Mesothelial cell of epicardium (in vitro differentiated cells): Measurements from ENCODE around the gene RAB6A. TPM values are rescaled to one million over a fixed set of nuclear protein-coding genes. Genes with fewer than 3 reads are reported as not detected.

Source experiments
- DNase-seq, 2 experiments: peaks; one replicate each; pipeline ENCODE4 v3.0.0; 2021; ENCODE audit warnings: low spot score in 2 of 2; ENCODE audit not compliant: unreplicated experiment in 2 of 2
- H3K27ac Mint-ChIP-seq: 2 replicates; pipeline ENCODE4 v1.8.0; 2021; ENCODE audit warnings: mixed read lengths
- H3K27me3 Mint-ChIP-seq: 2 replicates; pipeline ENCODE4 v1.8.0; 2021; ENCODE audit warnings: low read depth, mixed read lengths
- H3K36me3 Mint-ChIP-seq: 2 replicates; pipeline ENCODE4 v1.8.0; 2021; ENCODE audit warnings: mixed read lengths
- H3K4me1 Mint-ChIP-seq: 2 replicates; pipeline ENCODE4 v1.8.0; 2021; ENCODE audit warnings: mixed read lengths
- H3K4me3 Mint-ChIP-seq: 2 replicates; pipeline ENCODE4 v1.8.0; 2021; ENCODE audit warnings: mild to moderate bottlenecking, moderate library complexity, mixed read lengths
- H3K9me3 Mint-ChIP-seq: 2 replicates; pipeline ENCODE4 v1.8.0; 2021; ENCODE audit warnings: mixed read lengths
- total RNA-seq: library from RNA; stranded (reverse); gene quantifications from 3 replicates; pipeline ENCODE4 v1.2.1, GENCODE V29; 2021
- TF ChIP-seq, protein P1 (sequence below): fragments of 200-600 bp; sonication (generic); IDR thresholded peaks from one replicate; pipeline ENCODE4 v1.5.0; 2021; ENCODE audit warnings: antibody characterized with exemption; ENCODE audit not compliant: unreplicated experiment

Gene RAB6A
- 66.3 to 74.8 TPM (median 68.4 TPM) in 3 replicates for total RNA-seq

DNA sequence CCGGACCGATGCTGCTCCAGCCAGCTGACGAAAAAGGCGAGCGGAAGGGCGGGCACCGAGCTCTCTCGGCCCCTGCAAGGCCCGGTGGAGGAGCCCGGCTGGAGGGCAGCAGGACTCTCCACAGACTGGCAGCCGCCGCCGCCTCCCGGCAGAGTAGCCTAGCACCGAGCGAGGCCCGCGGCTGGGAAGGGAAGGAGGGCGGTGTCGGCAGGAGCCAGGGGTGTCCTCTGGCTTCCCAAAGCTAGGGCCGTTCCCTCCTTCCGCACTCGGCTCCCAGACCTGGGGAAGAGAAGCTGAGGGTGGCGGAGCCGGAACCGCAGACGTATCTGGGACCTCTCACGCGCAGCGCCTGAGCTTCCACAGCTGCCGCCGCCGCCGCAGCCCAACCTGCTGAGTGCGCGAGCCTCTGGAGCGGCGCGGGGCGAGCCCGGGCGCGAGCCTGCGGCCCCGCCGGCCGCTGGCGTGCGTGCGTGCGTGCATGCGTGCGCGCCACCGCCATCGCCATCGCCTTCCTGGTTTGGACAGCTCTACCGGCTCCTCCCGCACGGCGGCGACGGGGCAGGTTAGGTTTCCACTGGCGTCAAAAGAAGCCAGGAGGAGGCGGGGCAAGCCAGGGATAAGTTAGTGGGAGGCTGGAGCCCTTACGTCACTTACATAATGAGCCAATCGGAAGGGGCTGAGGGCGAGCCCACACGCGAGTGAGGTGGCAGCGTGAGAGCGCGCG is at the start of gene RAB6A:
Gene RAB6A, minus strand, starts transcription at position 396 of the 724 bp plus-strand sequence. CDS start 439 bp downstream, outside the sequence.
- H3K36me3 Mint-ChIP-seq, result no peaks in the 10 kb centered on the region
- peaks cover 26% of the 10 kb centered on the region for H3K4me1 Mint-ChIP-seq
- no peaks in the 10 kb centered on the region for H3K27me3 Mint-ChIP-seq

DNA sequence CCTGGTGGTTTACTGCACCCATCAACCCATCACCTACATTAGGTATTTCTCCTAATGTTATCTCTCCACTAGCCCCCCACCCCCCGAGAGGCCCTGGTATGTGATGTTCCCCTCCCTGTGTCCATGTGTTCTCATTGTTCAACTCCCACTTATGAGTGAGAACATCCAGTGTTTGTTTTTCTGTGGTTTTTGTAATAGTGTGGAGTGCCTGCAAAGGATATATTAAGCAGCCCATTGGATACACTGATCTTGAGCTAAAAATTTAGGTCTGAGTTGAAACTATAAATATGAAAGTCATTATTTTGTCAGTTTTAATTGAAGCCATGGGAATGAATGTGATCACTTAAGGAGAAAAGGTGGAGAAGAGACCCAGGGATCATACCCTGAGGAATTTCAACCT is 49.8 kb upstream of the RAB6A start:
- Mint-ChIP-seq H3K4me3 (no peak overlapping the region), H3K9me3 (peaks cover 3% of the 10 kb centered on the region), H3K27me3 (no peaks in the 10 kb centered on the region), H3K27ac (no peak overlapping the region), H3K4me1 (no peaks in the 10 kb centered on the region), H3K36me3 (peaks cover 19% of the 10 kb centered on the region)
- no peak for DNase-seq
- TF ChIP-seq, protein P1, sequence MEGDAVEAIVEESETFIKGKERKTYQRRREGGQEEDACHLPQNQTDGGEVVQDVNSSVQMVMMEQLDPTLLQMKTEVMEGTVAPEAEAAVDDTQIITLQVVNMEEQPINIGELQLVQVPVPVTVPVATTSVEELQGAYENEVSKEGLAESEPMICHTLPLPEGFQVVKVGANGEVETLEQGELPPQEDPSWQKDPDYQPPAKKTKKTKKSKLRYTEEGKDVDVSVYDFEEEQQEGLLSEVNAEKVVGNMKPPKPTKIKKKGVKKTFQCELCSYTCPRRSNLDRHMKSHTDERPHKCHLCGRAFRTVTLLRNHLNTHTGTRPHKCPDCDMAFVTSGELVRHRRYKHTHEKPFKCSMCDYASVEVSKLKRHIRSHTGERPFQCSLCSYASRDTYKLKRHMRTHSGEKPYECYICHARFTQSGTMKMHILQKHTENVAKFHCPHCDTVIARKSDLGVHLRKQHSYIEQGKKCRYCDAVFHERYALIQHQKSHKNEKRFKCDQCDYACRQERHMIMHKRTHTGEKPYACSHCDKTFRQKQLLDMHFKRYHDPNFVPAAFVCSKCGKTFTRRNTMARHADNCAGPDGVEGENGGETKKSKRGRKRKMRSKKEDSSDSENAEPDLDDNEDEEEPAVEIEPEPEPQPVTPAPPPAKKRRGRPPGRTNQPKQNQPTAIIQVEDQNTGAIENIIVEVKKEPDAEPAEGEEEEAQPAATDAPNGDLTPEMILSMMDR, result no peak

More for the DNA sequence above, at the start of gene RAB6A:
- DNase-seq, result peak; percentile 98 to 99
- TF ChIP-seq, protein P1, result no peak
- Mint-ChIP-seq H3K4me3 (peak within 1 kb of the TSS; percentile 97), H3K9me3 (no peaks in the 10 kb centered on the region), H3K27ac (peak within 1 kb of the TSS; percentile 98)

DNA sequence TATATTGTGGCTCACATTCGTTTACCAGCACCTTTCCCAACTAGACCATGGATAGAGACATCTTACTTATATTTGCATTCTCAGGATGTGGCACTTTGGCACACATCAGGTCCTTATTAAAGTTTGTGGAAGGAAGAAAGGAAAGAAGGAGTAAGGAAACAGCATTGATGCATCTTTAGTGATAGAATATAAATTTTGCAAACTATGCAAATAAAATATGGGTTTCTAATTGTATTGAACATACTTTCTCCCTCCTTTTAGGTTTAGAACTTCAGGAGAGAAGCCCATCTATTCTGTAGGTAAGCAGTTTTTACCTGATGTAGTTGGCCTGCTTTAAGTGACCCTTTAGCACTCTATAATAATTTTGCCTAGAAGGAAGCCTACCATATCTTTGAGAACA is 47.2 kb upstream of the RAB6A start:
- Mint-ChIP-seq H3K36me3 (peaks cover 18% of the 10 kb centered on the region), H3K27ac (no peak overlapping the region), H3K9me3 (peaks cover 3% of the 10 kb centered on the region), H3K27me3 (no peaks in the 10 kb centered on the region), H3K4me3 (no peak overlapping the region), H3K4me1 (no peaks in the 10 kb centered on the region)
- TF ChIP-seq, protein P1, result no peak
- DNase-seq, result no peak

DNA sequence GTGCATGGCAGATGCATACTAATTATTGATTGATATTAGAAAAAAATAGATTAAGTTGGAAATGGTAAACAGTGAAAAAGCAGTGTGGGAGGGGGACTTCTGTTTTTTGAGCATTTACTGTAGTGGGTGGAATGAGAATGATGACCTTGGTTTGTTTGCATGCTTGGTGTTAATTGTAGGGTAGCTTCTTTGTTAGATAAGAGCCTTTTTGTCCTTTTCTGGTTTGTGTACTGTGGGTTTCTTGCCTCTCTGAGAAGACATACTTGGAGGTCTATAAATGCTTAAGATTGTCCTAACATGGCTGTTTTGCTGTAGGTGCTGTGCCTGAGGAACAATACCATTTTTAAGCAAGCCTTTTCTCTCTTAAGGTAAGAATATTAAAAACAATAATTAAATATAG is 43.8 kb upstream of the RAB6A start:
- no peak for DNase-seq
- H3K4me1 Mint-ChIP-seq, result no peaks in the 10 kb centered on the region
- no peak overlapping the region for H3K4me3 Mint-ChIP-seq
- peaks cover 3% of the 10 kb centered on the region for H3K9me3 Mint-ChIP-seq
- no peaks in the 10 kb centered on the region for H3K27me3 Mint-ChIP-seq
- no peak overlapping the region for H3K27ac Mint-ChIP-seq
- H3K36me3 Mint-ChIP-seq, result peaks cover 14% of the 10 kb centered on the region
- TF ChIP-seq, protein P1, result no peak

DNA sequence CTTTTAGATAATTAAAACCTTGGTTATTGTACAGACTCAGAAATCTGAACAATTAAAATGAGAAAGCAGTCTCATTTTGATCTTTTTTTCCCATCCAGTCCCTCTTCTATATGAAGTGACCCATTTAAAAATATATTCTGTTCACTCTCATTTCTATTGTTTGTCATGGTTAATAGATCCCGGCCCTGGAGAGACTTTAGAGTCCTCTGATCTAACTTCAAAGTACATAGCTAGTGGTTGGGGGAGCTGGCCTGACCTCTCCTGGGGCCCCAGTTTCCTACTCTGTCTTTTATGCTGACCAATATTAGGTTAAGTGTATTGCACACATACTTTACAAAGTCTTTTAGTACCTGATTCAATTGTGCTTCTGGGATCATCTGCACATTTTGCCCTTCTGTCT is 40.3 kb upstream of the RAB6A start:
- H3K4me3 Mint-ChIP-seq, result no peak overlapping the region
- DNase-seq, result no peak
- H3K27me3 Mint-ChIP-seq, result no peaks in the 10 kb centered on the region
- H3K27ac Mint-ChIP-seq, result no peak overlapping the region
- TF ChIP-seq, protein P1, result no peak
- peaks cover 6% of the 10 kb centered on the region for H3K36me3 Mint-ChIP-seq
- H3K4me1 Mint-ChIP-seq, result no peaks in the 10 kb centered on the region
- H3K9me3 Mint-ChIP-seq, result no peaks in the 10 kb centered on the region
